GM12878 (cell line): ENCODE data around the gene UROC1. TPM values are rescaled to one million over a fixed set of nuclear protein-coding genes. Genes with fewer than 3 reads are reported as not detected.

Source experiments
- ATAC-seq: fragments of 200-7000 bp; cut with Tn5 transposase; 3 replicates; pipeline ENCODE4 v1.9.1; 2020; ENCODE audit warnings: mild to moderate bottlenecking, moderate library complexity
- BruUV-seq: library from RNA; stranded (reverse); fragments of 400-500 nt; replicated peaks from 2 replicates; lab custom pipeline; 2021; lab: Mats Ljungman, UMichigan
- CTCF ChIA-PET: fragments of 300-600 bp; sonication (Branson Sonifier 250); formaldehyde crosslinking; extraction: SDS; loops from one replicate; lab custom pipeline; 2021; ENCODE audit warnings: inconsistent platforms; lab: Yijun Ruan, JAX
- POLR2A ChIA-PET: fragments of 350-600 bp; formaldehyde crosslinking; extraction: SDS; loops from one replicate; lab custom pipeline; 2021; ENCODE audit warnings: inconsistent platforms; lab: Charles Lee
- RAD21 ChIA-PET: fragments of 300-600 bp; sonication (Branson Sonifier 250); formaldehyde crosslinking; loops from one replicate; lab custom pipeline; 2023; ENCODE audit warnings: antibody characterized with exemption; ENCODE audit not compliant: unreplicated experiment; lab: Charles Lee
- SMC1A ChIA-PET: fragments of 300-600 bp; sonication (Branson Sonifier 250); formaldehyde crosslinking; loops from one replicate; lab custom pipeline; 2023; ENCODE audit not compliant: unreplicated experiment, uncharacterized antibody; lab: Charles Lee
- DNase-seq: peaks from one replicate; pipeline ENCODE4 v3.0.0-alpha.2; 2011; ENCODE audit warnings: low read depth, low spot score
- FAIRE-seq: peaks from 3 replicates; lab custom pipeline; 2011; peaks lifted over from hg19 to GRCh38; lab: Jason Lieb, UNC
- H2AFZ ChIP-seq: 2 replicates; pipeline ENCODE4 v1.6.0; 2011; ENCODE audit warnings: low read depth, low read length, control low read depth; ENCODE audit not compliant: control insufficient read depth
- H3K27ac ChIP-seq: 2 replicates; pipeline ENCODE4 v1.5.1; 2011; ENCODE audit warnings: control low read depth; ENCODE audit not compliant: control insufficient read depth, insufficient read depth
- H3K27me3 ChIP-seq, 2 experiments: replicated peaks in 1 of 2; 2 replicates each; pipeline versions ENCODE4 v1.6.0 to v1.6.1; 2011; ENCODE audit warnings: low read length in 1 of 2; ENCODE audit not compliant: control insufficient read depth in 2 of 2, insufficient read depth in 2 of 2
- H3K36me3 ChIP-seq, 2 experiments: 2 replicates each; pipeline ENCODE4 v1.5.1; 2011; ENCODE audit warnings: low read length in 1 of 2; ENCODE audit not compliant: control insufficient read depth in 2 of 2, insufficient read depth in 2 of 2
- H3K4me1 ChIP-seq: 2 replicates; pipeline ENCODE4 v1.6.1; 2011; ENCODE audit warnings: mild to moderate bottlenecking, low read length, moderate library complexity, mixed read lengths; ENCODE audit not compliant: control insufficient read depth, insufficient read depth
- H3K4me2 ChIP-seq: 2 replicates; pipeline ENCODE4 v1.6.0; 2011; ENCODE audit warnings: control low read depth; ENCODE audit not compliant: control insufficient read depth, insufficient read depth
- H3K4me3 ChIP-seq: fragments of 200-600 bp; sonication (generic); 2 replicates; pipeline ENCODE4 v1.5.1; 2016
- H3K79me2 ChIP-seq: 2 replicates; pipeline ENCODE4 v1.6.0; 2011; ENCODE audit warnings: low read length; ENCODE audit not compliant: control insufficient read depth, insufficient read depth
- H3K9ac ChIP-seq: 2 replicates; pipeline ENCODE4 v1.8.0; 2011; ENCODE audit warnings: low read length, control low read depth, mixed read lengths; ENCODE audit not compliant: control insufficient read depth, insufficient read depth
- H3K9me3 ChIP-seq: replicated peaks from 3 replicates; pipeline ENCODE4 v1.5.1; 2011; ENCODE audit warnings: mild to moderate bottlenecking, low read length; ENCODE audit not compliant: control insufficient read depth, insufficient read depth
- H4K20me1 ChIP-seq: 2 replicates; pipeline ENCODE4 v1.6.0; 2011; ENCODE audit not compliant: control insufficient read depth, insufficient read depth
- FOXK2 ChIP-seq: fragments of 450-650 bp; IDR thresholded peaks from 2 replicates; pipeline ENCODE4 v1.6.1; 2017; ENCODE audit warnings: mild to moderate bottlenecking, moderate library complexity
- MXI1 ChIP-seq: fragments of 150-350 bp; IDR thresholded peaks from 2 replicates; pipeline ENCODE4 v1.6.1; 2011; ENCODE audit warnings: low read depth, mild to moderate bottlenecking, inconsistent platforms, low read length, improper control_type of control experiment
- MYC ChIP-seq: IDR thresholded peaks from 2 replicates; pipeline ENCODE4 v1.6.1; 2011; ENCODE audit warnings: mild to moderate bottlenecking, low read length, moderate library complexity, inconsistent platforms; ENCODE audit not compliant: insufficient read depth, insufficient replicate concordance, insufficient read length, severe bottlenecking
- RELA ChIP-seq: fragments of 450-650 bp; IDR thresholded peaks from 2 replicates; pipeline ENCODE4 v1.8.0; 2014; ENCODE audit warnings: borderline replicate concordance; ENCODE audit not compliant: partially characterized antibody
- SUPT20H ChIP-seq: IDR thresholded peaks from 2 replicates; pipeline ENCODE4 v1.6.1; 2011; ENCODE audit warnings: low read depth, mild to moderate bottlenecking, low read length, moderate library complexity, borderline replicate concordance; ENCODE audit not compliant: control insufficient read depth
- WRNIP1 ChIP-seq: IDR thresholded peaks from 2 replicates; pipeline ENCODE4 v1.6.1; 2011; ENCODE audit warnings: low read depth, low read length, improper control_type of control experiment, borderline replicate concordance
- WGBS: methylation state at CpG from one replicate; pipeline ENCODE4 v1.1.6; 2016; ENCODE audit warnings: low lambda C conversion rate; ENCODE audit not compliant: insufficient replicate concordance, insufficient coverage; ENCODE audit errors: missing lambda C conversion rate; 5-methylcytosine and 5-hydroxymethylcytosine counted together
- in situ Hi-C: fragments of 300-500 bp; cut with MboI; formaldehyde crosslinking; loops from 9 replicates; pipeline ENCODE4 v1.14.3; 2018; ENCODE audit warnings: mixed read lengths
- intact Hi-C: fragments of 100-400 bp; cut with micrococcal nuclease; formaldehyde crosslinking; loops from one replicate; pipeline ENCODE4 v1.14.2; 2022; ENCODE audit not compliant: unreplicated experiment
- polyA plus RNA-seq, 11 experiments: library from polyadenylated mRNA; depleted of rRNA in 4 of 11; unstranded in 6 of 11; stranded (reverse) in 5 of 11; fragments of >200 nt; fragmentation: Nextera tagmentation in 4 of 11; fragmentation: Illumina TruSeq in 1 of 11; extraction: Ambion mirVana in 4 of 11; extraction: Trizol in 1 of 11; gene quantifications; 1 replicate in 1 of 11; 2 replicates in 10 of 11; pipeline versions ENCODE4 v1.2.1 to v1.2.3, GENCODE V29; 2011 to 2016; ENCODE audit warnings: inconsistent platforms in 2 of 11, missing spikeins in 2 of 11, low read depth in 1 of 11
- total RNA-seq, 4 experiments: library from RNA; depleted of rRNA in 3 of 4; stranded (reverse); fragments of >200 nt in 3 of 4; fragmentation: Illumina TruSeq in 1 of 4; extraction: Trizol in 1 of 4; gene quantifications; 2 replicates each; pipeline versions ENCODE4 v1.2.1 to v1.2.3, GENCODE V29; 2013 to 2021
- TF ChIP-seq, protein P1 (sequence below): fragments of 450-650 bp; IDR thresholded peaks from 2 replicates; pipeline ENCODE4 v1.6.1; 2018; ENCODE audit warnings: borderline replicate concordance, mild to moderate bottlenecking; ENCODE audit not compliant: partially characterized antibody

Gene UROC1
- total and polyA plus RNA-seq, 10 of the 15 experiments (the other 5 are each of a cell fraction or from before 2014, with no cell fraction given) = 0.04 TPM; not detected in 9

GRCh38 chr3:126507886-126508285 lies 9.7 kb downstream of the UROC1 start:
- Histone ChIP-seq H3K27me3 (no peaks in the 10 kb centered on the region; a peak in 1 of 4 replicates), H3K4me2 (no peak overlapping the region), H3K9ac (no peak overlapping the region), H2AFZ (no peak overlapping the region)
- ATAC-seq = no peak
- no TSS peak for BruUV-seq
- 19% methylated on average over 9 of the region's 9 CpGs for WGBS
- TF ChIP-seq MXI1 = no peak
- no peak for TF ChIP-seq WRNIP1
- TF ChIP-seq SUPT20H = no peak
- TF ChIP-seq RELA = no peak
- no peak for TF ChIP-seq MYC
- TF ChIP-seq FOXK2 = no peak
- TF ChIP-seq, protein P1, sequence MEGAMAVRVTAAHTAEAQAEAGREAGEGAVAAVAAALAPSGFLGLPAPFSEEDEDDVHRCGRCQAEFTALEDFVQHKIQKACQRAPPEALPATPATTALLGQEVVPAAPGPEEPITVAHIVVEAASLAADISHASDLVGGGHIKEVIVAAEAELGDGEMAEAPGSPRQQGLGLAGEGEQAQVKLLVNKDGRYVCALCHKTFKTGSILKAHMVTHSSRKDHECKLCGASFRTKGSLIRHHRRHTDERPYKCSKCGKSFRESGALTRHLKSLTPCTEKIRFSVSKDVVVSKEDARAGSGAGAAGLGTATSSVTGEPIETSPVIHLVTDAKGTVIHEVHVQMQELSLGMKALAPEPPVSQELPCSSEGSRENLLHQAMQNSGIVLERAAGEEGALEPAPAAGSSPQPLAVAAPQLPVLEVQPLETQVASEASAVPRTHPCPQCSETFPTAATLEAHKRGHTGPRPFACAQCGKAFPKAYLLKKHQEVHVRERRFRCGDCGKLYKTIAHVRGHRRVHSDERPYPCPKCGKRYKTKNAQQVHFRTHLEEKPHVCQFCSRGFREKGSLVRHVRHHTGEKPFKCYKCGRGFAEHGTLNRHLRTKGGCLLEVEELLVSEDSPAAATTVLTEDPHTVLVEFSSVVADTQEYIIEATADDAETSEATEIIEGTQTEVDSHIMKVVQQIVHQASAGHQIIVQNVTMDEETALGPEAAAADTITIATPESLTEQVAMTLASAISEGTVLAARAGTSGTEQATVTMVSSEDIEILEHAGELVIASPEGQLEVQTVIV = no peak
- TF ChIP-seq, all 136 proteins: peak for 0
- Histone ChIP-seq H3K4me1 (no peaks in the 10 kb centered on the region), H3K36me3 (no peaks in the 10 kb centered on the region), H3K27ac (no peak overlapping the region), H3K79me2 (no peaks in the 10 kb centered on the region), H4K20me1 (no peaks in the 10 kb centered on the region), H3K9me3 (no peaks in the 10 kb centered on the region), H3K4me3 (no peak overlapping the region)
- ChIA-PET CTCF (no interaction called here), SMC1A (no interaction called here), POLR2A (no interaction called here), RAD21 (no interaction called here)
- DNase-seq (no peak), FAIRE-seq (no peak)
- intact Hi-C loops = no loop called here
- in situ Hi-C loops = no loop called here
